GM13977 (cell line): Measurements from ENCODE around the gene PRSS53.

Experiments used
- DNase-seq: peaks from one replicate; pipeline ENCODE4 v3.0.0; 2012; ENCODE audit warnings: low spot score
- CTCF ChIP-seq: IDR thresholded peaks from 2 replicates; pipeline ENCODE4 v1.5.1; 2012; ENCODE audit warnings: mild to moderate bottlenecking, control low read depth; ENCODE audit not compliant: insufficient read depth; ENCODE audit errors: extremely low read depth, missing control alignments
- in situ Hi-C: fragments of 300-500 bp; cut with MboI; formaldehyde crosslinking; loops from one replicate; pipeline ENCODE4 v1.12.0; 2022; ENCODE audit warnings: low sequenced_read_pairs, low pct_unique_long_range_greater_than_20kb, mixed read lengths, inconsistent platforms; ENCODE audit not compliant: unreplicated experiment

PRSS53 gene

GRCh38 chr16:31063495-31063842 lies 25.3 kb downstream of the PRSS53 start:
- no peak for TF ChIP-seq CTCF
- in situ Hi-C loops: no loop called here

GRCh38 chr16:31061813-31062440 lies 26.8 kb downstream of the PRSS53 start:
- no peak for TF ChIP-seq CTCF
- in situ Hi-C loops: no loop called here
- DNase-seq: no peak

More at GRCh38 chr16:31063495-31063842, 25.3 kb downstream of the PRSS53 start:
- no peak for DNase-seq

- no peak for DNase-seq
- TF ChIP-seq CTCF: no peak
- in situ Hi-C loops: no loop called here
These were observed 27.5 kb downstream of the PRSS53 start for GRCh38 chr16:31061126-31061812.

GRCh38 chr16:31055613-31056012 lies 33.1 kb downstream of the PRSS53 start:
- no peak for DNase-seq
- in situ Hi-C loops: no loop called here
- TF ChIP-seq CTCF: no peak

GRCh38 chr16:31052114-31052513 lies 36.6 kb downstream of the PRSS53 start:
- in situ Hi-C loops: no loop called here
- DNase-seq: no peak
- no peak for TF ChIP-seq CTCF

- TF ChIP-seq CTCF: no peak
- in situ Hi-C loops: no loop called here
- no peak for DNase-seq
These were observed 38.3 kb downstream of the PRSS53 start for GRCh38 chr16:31050280-31051030.
